HG03095 (cell line): ENCODE measurements around the gene MYL7.
"Not testable (repeated sequence)": the region's sequence is repeated elsewhere in the genome, so short reads cannot be mapped to it uniquely, and the experiment has no call there.

Experiments
- ATAC-seq: cut with Tn5 transposase; IDR thresholded peaks from one replicate; pipeline ENCODE4 v1.9.1; 2021; ENCODE audit warnings: moderate library complexity; ENCODE audit not compliant: unreplicated experiment

MYL7 gene, protein sequence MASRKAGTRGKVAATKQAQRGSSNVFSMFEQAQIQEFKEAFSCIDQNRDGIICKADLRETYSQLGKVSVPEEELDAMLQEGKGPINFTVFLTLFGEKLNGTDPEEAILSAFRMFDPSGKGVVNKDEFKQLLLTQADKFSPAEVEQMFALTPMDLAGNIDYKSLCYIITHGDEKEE

DNA sequence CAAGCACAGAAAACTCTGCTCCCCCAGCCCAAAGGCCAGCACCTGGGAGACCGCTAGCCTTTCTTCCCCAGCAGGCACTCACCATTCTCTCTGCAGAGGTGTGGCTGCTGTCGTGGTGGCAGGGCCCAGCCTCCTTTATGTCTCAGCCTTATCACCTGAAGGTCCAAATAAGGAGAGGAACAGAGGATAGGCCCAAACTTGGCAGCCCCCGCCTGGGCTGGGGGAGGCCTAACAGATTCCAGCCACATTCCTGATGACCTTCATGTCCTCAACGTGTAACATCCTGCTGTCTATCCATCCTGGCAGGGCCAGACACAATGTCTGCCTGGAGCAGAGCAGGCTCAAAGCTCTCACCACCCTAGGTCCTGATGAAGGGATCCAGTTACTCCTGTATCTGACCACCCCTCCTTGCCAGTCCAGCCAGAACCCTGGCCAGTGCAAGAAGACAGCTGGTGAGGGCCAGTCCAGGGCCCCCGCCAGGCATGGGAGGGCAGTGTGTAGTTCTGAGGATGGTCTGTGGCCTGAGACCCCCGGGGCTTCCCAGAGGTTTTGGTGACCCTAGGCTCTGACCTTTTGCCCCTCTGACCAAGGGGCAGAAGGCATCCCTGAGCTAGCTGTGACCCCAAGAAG is at the start of gene MYL7:
MYL7 (minus strand) TSS at position 112 of the 630 bp plus-strand sequence; CDS start at position 85, 27 bp downstream.
- ATAC-seq: no peak

DNA sequence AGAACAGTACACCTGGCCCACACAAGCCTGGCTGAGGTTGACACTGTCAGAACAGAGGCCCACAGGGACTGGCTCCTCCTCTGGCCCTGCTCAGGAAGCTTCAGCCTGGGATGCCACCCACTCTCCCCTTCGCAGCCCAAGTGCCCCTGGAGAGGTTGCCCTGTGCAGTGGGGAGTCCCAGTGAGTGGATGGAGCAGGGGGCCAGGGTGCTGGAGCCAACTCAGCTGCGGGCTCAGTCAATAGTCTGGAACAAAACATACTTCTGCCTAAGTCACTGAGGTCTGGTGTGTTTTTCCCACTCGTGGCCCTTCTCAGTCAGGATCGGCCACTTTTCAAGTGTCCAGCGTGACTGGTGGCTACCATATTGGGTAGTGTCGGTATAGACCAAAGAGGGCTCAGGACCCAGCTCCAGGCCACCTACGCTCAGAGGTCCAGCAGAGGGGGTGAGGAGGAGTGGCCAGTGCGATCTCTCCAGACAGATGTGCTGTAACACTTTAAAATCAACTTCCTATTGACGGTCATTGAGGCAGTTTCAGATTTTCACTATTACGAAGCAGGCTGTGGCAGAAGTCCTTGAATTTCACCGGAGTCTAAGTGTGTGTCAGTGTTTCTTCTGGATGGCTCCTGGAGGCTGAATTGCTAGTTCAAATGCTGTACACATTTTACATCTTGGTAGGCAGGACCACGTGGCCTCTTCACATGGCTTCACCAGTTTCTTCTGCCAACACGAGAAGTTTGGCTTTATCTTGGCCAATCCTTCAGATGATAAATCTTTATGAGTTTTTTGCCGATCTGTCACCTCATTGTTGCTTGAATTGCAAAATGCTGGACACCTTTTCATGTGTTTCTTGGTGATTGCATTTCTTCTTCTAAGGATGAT is 49.1 kb upstream of the MYL7 start:
- ATAC-seq: no peak

DNA sequence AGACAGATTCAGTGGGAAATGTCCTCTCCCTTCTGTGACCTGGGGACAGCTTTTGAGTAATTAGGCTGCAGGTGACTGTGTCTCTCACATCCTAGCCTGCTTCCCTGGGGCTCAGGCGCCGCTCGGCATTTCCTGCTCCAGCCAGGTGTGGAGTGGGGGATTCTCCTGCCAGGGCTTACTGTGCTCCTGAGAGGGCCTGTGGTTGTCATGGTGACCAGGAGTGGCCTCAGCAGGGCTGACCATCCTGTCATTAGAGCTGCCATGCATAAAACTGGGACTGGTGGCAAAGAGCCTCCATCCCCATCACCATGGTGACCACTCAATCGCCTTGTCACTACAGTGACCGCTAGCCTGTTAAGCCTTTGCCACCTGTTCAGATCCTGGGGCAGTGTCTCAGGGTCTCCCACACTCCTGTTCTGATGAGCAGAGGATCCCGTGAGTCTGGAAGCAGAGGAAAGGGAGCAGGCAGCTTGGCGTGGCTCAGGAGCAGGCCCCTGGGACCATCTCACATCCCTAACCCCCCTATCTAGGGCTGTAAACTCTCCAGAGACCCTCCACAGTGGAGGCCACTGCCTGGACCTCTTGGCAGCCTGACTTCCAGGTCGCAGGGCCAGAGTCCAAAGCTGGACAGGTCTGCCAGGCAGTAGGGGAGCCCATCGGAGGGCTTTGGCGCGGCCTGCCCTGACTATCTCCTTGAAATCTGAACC is 48.3 kb upstream of the MYL7 start, which contains the start of gene GCK:
GCK (minus strand) TSS at position 154 of the 707 bp plus-strand sequence. CDS start 486 bp downstream, outside the sequence.
- no peak for ATAC-seq

DNA sequence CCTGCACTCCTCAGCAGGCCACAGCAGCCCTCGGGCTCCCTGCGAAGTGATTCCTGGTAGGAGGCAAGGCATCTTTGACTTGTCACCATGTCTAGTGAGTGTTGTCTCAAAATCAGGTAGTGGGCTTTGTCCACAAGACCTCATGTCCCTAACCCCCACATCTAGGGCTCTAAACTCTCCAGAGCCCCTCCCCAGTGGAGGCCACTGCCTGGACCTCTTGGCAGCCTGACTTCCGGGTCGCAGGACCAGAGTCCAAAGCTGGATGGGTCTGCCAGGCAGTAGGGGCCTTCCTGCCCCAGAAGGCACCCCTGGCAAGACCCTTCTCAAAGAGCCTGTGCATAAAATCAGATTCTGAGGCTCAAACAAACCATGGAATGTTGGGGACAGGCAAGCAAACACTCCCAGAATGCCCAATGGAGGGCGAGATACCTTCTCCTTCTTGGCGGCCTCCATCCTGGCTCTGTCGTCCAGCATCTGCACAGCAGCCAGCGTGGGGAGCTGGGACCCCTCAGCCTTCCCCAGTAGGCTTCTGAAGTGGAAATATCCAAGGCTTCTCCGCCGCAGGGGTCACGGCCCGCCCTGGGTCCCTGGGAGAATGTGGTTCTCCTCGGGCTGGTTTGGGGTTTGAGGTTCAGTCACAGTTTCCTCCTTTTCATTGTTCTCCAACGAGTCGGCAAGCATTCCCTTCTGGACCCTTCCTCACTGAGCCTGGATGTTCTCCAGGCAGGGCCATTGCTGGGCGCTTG is 47.5 kb upstream of the MYL7 start:
- no peak for ATAC-seq

DNA sequence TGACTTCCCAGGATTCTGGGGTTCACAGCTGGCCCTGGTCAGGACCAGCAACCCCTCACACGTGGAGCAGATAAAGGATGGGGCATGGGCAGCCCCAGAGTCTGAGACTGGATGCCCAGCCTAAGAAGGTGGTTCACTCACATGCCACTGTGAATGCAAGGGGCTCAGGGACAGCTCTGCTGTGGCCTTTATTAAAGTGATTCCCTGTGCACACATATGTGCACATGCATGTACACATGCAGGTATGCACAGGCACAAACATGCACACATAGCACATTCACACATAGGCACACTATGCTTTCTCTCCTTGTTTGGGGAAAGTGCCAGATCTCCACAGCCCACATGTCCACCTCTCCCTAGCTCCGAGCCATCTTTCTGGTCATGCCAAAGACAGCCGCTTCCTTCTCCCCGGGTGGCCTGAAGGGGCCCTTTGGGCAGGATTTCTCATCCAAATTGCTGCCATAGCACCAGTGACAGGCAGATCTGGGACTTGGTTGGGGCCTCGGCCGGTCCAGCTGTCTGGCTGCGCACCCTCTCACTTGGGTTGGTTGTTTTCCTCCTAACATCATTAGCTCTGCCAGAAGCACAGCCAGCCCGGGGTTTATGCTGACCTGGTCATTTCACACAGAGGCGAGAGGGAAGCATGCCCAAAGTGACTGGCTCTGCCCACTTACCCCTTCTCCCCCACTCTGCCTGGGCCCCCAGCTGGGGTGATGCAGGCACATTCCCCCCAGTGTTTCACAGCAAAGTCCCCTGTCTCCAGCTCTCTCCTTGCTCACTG is 46.7 kb upstream of the MYL7 start:
- no peak for ATAC-seq

DNA sequence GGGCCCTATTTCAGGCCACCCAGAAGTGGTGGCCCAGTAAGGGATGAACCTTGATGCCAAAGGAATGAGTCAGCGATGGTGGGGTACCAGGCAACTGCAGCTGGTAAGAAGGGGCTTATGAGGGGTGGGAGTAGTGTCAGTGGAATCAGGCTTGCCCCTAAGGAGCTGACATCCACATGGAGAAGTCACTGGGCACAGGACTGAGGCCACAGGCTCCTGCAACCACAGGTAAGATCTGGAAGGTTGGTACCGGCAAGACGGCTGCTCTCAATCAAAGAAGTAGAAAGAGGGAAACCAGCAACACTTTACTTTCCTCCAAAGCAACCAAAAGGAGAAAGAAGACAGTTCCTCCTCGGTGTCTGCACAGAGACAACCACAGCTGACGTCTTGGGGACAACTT is 45.6 kb upstream of the MYL7 start:
- no peak for ATAC-seq

DNA sequence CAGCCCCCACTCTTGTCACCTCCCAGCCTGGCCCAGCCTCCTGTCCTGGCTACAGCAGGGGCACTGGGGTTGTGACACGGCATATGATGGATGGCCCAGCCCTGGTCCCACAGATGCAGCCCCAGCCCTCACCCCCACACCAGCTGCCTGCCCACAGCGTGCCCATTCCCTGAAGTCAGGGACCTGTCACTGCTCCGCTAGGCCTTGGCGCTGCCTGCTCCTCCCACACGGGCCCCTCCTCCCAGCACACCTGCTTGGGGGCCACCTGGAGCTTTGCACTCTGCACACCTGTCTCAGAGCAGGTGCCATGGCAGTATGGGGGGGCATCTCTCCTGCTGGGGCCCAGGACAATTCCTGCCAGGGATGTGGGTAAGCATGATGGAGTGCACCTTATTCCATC is 44.6 kb upstream of the MYL7 start:
- no peak for ATAC-seq

DNA sequence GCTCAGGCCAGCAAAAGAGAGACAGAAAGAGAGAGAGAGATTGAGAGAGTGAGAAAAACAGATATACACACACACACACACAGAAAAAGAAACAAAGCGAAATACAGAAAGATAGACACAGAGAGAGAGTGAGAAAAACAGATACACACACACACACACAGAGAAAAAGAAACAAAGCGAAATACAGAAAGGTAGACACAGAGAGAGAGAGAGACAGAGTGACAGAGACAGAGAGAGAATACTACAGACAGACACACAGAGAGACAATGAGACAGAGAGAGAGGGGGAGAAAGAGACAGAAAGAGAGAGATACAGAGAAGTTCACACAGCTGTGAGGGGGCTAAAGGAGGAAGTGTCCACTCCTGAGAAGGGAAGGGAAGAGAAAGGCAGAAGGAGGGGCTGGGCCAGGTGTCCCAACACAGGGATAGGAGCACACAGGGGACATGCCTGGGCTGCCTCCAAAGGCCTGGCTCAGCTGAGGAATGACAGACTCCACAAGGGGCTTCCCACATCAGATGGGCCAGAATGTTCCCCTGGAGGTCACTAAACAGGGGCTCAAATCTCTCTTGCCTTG is 43.8 kb upstream of the MYL7 start:
- ATAC-seq: no peak

DNA sequence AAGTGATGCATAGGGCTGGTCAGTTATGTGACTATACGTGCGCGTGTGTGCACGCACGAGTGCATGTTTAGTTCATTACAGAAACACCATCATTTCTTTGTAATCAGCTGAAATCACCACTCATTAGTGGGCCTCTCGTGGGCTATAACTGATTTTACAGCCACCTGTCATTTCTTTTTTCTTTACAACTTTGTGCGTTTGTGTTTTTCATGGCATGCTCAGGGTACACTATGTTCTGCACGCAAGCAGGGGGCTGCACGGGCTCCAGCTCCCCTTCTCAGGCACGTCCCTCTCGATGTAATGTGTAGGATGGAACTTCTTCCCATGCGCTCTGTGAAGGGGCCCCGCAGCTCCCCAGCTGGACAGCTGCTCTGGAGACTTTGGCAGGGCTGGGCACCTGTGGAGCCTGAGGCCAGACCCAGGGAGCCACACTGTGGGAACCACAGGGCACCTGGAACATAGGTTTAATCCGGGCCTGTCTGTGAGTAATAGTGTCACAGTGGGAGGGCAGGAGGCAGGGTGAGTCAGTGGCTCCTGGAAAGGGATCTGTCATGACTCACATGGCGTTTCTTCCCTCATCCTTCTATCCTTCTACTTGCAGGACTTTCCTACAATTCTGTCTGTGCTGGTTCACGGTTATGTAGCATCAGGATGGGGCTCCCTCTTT is 43.2 kb upstream of the MYL7 start:
- no peak for ATAC-seq

DNA sequence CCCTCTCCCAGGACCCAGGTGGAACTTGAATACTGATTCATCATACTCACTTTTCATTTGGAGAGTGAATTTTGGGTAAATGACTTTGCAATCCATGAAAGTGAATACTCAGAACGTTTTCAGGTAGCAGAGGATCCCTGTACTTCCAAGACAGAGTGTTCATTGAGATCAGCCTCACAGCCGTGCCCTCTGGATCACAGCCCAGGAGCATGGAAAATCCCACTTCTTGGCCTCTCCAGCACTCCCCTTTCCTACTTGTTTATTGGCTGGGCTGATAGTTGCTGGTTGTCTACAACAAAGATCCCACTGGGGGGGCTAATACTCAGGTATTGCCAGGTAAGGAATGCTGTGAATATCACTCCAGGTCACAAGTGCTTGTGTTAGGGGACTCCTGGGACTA is 42.3 kb upstream of the MYL7 start:
- ATAC-seq: no peak

DNA sequence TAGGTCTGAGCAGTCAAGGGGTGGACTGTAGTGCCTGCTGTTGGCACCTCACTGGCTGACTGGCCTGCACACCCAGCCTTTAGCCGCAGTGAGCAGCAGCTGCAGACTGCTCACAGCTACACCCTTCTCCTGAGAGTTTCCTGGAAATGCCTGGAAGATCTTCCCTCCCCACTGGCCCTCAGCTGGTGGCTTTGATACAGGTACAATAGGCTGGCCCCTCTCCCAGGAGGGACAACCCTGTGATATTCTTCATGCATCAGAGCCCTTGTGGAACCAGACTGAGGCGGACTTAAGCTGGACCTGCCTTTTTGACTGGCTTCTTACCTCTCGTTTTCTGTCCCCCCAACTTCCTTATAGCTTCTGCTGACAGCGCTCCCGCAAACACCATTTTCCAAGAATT is 41.7 kb upstream of the MYL7 start:
- ATAC-seq: no peak

DNA sequence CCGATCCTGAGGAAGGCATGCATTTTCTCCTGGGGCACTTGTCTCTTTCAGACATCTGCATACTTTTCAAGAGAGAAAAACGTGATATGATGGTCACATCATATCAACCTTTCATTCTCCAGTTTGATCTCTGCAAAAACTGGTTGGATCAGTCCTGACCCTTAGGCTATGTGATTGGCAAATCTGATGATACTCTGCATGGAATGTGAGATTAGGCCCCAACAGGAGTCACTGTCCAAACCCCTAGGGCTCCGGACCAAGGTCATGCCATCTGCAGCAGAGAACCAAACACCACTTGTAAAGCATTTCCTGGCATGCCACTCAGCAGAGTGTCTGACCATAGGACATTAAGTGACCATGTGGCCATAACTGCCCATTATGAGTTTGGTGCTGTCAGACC is 39.5 kb upstream of the MYL7 start:
- ATAC-seq: no peak

DNA sequence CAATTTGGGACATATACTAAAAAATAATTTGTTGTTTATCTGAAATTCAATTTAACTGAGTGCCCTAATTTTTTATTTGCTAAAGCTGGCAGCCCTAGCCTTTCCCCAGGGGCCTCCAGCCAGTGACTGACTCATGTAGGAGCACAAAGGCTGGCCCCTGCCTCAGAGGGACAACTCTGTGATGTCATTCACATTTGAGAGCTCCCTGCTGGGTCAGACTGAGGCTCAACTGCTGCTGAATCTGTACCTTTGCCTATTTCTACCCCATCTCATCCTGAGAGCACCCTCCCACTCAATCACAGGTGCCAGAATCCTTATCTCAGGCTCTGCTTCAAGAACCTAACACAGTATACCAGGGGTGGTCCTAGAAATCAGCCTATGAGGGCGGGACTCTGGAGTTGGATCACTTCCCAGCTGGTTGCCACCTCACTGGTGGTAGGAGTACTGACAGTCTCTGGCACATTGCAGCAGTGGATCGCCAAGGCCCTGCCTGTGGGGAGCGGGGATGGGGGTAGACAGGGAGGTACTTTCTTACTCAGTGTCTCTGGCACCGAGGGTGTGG is 36.5 kb upstream of the MYL7 start:
- ATAC-seq: no peak

DNA sequence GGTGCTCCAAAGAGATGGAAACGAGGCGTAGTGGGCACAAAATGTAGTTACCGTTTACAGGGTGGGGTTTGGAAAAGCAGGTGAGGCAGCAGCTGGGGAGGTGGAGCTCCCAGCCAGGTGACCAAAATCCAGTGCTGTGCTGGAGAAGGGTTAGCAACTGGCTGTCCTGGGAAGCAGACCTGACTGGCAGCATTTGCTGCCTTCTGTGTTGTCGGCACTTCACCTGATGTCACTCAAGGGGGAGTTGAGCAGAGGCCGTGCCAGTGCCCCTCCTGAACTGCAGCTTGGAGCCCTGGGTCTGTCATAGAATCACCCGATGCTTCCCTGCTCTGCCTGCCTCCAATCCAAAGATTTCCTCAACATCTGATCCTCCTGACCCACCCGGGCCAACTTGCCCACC is 35.4 kb upstream of the MYL7 start:
- no peak for ATAC-seq

DNA sequence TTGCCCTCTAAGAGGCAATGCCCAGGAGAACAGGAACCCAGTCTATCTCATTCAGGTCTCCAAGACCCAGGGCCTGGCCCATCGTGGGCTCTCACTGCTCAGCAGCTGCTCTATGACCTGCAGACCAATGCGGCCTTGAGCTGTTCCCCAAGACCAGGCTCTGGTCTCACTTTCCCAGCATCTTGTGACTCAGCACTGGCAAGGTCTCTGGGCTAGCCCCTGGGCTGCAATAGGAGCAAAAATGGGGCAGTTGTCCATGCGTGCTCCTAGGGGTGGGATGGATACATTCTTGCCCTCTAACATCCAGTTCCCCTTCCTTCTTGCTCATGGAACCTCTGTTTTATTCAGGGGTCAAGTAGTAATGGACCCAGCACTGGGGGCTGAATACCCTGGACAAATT is 34.6 kb upstream of the MYL7 start:
- ATAC-seq: no peak

DNA sequence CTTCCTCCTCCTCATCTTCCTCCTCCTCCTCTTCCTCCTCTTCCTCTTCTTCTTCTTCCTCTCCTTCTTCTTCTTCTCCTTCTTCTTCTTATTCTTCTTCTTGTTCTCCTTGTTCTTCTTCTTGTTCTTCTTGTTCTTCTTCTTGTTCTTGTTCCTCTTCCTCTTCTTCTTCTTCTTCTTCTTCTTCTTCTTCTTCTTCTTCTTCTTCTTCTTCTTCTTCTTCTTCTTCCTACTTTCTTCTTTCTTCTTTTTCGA is 33.5 kb upstream of the MYL7 start:
- not testable (repeated sequence) for ATAC-seq

DNA sequence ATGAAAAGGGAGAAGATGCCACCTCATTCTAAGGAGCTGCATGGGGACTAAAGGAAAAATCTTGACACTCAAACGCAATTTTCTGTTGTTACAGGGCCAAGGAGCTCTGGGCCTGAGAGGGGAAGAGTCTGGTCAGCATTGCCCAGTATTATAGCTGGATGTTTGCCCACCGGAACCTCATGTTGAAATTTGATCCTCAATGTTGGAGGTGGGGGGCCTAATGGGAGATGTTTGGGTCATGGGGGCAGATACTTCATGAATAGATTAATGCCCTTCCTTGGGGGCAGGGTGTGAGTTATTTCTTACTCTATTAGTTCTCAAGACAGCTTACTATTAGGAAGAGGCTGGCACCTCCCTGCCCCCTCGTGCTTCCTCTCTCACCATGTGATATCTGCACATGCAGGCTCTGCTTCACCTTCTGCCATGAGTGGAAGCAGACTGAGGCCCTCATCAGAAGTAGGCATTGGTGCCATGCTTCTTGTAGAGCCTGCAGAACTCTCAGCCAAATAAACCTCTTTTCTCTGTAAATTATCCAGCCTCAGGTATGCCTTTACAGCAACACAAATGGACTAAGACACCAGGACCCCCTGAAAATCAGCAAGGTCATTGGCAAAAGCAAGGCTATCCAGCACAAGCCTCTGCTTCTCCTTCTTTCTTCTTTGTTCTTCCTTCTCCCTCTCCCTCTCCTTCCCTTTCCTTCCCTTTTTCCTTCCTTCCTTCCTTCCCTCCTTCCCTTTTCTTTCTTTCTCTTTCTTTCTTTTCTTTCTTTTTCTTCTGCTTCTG is 33.0 kb upstream of the MYL7 start:
- no peak for ATAC-seq

DNA sequence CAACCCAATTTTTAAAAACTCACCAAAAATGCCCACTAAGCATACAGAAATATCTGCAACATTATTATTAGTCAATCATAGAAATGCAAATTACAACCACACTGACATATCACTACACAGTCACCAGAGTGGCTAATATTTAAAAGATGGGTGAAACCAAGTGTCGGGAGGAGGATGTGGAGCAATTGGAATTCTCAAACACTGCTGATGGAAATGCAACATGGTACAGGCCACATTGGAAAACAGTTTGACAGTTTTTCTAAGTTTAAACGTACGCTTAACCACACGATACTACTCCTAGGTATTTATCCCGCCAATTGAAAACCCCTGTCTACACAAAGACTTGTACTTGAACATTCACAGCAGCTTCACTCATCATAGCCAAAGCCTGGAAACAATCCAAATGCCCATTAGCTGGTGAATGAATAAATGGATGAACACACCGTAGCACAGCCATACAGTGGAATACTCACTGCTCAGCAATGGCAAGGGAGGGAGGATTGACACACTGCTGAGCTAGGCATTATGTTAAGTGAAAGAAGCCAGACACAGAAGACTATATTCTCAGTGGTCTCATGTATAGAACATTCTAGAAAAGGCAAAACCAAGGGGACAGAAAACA is 31.8 kb upstream of the MYL7 start:
- ATAC-seq: no peak
